GM18511 (cell line): ENCODE data around the gene CES5A.
"Not testable (repeated sequence)": the region's sequence is repeated elsewhere in the genome, so short reads cannot be mapped to it uniquely, and the experiment has no call there.

Experiments used
- ATAC-seq: cut with Tn5 transposase; IDR thresholded peaks from one replicate; pipeline ENCODE4 v1.9.1; 2021; ENCODE audit warnings: mild to moderate bottlenecking, moderate library complexity; ENCODE audit not compliant: unreplicated experiment

The CES5A gene

DNA sequence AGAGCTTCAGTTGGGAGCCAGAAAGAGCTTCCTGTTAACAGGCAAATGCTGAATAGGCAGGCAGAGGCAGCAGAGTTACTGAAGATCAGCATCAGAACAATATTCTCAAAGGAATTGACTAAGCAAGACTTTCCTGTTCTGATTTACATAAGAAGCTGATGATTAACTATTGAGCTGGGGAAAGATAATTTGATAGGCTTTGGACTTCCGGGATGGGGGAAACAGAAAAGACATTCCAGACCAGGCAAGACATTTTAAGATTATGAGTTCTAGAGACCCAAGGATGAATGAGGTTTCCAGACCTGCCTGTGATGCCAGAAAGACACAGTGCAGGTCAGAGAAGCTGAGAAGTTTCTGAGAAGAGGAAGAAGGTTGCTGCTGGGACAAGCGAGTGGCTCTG lies at the start of gene CES5A:
TSS of gene CES5A (minus strand) at position 101 of the 400 bp plus-strand sequence. CDS start 152 bp downstream, outside the sequence.
- no peak for ATAC-seq

GRCh38 chr16:55922662-55923061 lies 47.5 kb upstream of the CES5A start:
- no peak for ATAC-seq

DNA sequence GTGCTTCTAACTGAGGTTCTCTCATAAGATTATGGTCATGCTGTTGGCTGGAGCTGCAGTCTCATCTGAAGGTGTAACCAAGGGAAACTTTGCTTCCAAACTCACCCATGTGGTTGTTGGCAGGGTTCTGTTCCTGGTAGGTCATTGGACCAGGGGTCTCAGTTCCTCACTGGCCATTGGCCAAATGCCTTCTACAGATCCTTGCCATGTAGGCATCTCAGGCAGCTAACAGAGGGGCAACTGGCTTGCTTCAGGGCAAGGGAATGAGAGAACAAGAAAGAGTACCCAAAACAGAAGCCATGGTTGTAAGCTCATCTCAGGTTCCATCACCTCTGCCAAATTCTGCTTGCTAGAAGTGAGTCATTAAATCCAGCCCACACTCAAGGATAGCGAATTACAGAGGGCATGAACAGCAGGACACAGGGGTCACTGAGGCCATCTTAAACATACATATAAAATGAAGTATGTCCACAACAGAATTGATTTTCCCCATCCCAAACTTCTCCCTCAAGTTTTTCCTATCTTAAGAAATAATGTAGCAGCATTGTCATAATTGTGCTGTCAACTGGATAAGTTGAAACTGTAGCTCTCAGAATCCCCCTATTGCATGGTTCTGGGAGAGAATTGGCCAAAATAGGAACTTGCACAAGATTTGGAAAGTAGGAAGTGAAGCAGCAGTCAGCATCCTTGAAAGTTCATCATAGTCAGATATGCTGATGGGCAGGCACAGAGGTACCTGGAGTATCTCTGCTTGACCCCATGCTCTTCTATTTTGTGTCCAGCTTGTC lies 42.4 kb upstream of the CES5A start:
- ATAC-seq = no peak

DNA sequence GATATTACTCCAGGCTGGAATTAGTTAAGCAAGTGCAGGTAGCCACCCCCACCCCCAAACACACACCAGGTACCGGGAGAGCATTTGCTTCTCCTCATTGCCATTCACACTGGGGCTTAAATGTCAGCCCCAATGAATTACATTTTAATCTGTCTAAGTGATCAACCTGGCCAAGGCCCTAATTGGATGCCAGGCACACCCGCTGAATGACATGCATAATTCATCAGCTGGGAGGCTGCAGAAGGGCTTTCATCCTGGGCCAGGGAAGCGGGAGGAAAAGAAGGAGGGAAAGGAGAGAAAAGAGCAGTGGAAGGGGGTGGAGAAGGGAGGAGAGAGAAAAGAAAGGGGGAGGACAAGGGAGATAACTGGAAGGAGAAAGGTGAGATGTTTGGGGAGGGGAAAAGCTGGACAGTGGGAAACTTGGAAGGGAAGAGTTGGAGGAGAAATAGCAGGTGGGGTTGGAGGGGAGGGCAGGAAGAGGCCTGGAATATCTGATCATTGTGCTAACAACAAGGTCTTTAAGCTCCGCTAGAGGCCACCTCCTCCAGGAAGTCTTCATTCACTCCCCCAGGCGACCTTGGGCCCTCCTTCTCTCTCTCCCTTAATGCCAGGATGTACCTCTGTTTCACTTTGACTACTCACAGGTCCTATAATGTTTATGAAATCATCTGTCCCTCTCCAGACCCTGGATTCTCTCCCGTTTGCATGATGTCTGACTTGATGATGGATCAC lies 40.1 kb upstream of the CES5A start:
- no peak for ATAC-seq

DNA sequence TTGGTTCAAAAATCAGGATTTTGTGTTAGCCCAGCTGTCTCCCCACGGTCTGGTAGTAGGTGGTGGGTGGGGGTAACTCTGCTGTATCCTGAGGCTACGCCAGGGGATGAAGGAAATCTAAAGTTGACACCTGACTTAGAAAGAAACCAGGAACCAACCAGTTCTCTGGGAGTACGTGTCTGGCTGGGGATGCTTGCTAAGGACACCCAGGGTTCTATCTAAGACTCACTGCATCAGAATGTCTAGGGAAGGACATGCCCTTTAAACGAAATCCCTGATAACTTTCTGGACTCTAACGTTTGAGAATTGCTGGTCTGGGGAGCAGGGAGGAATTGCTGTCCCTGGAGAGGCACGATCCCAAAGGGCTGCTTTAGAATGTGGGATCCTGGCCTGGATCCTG lies 39.2 kb upstream of the CES5A start:
- no peak for ATAC-seq

- no peak for ATAC-seq
These were observed 38.5 kb upstream of the CES5A start for GRCh38 chr16:55913716-55914115.

- ATAC-seq = not testable (repeated sequence)
These were observed 37.9 kb upstream of the CES5A start for GRCh38 chr16:55913121-55913520.

- no peak for ATAC-seq
These were observed 36.8 kb upstream of the CES5A start for GRCh38 chr16:55912022-55912421.

GRCh38 chr16:55911616-55912015 lies 36.4 kb upstream of the CES5A start:
- ATAC-seq = no peak

DNA sequence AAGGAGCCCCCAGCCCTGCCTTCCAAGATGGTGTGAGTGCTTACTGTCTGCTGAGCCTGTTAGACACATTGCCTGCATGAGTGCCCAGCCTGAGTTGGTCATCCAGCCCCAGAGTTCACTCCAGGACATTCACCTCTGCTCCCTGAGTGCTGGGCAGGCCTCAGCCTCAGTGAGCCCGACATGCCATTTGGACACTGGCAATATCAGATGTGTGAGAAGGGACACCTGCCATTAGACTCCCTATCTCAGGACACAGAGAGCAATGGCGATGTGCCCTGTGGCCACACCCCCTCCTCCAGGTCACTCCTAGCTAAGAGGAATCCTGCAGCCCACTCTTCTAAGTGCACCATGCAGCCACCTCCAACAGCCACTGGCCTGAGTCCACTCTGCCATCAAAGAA lies 34.7 kb upstream of the CES5A start:
- no peak for ATAC-seq

DNA sequence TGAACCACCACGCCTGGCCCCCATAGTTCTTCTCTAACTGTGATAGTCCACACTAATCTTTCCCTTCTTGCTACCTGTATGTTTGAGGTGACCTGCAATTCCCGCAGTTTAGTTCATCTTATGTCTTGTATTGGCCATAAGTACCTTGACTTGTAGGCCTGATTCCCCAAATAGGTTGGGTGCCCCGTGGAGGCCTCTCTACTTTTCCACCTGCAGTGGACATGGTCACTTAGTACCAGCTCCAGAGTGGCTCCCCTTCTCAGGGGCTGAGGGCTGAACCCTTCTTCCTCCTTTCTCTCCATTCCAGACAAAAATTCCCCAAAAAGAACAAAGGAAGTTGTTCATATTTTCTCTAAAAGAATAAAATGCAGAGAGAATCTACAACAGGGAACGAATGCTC lies 33.5 kb upstream of the CES5A start:
- ATAC-seq = no peak

GRCh38 chr16:55907661-55908060 lies 32.5 kb upstream of the CES5A start:
- no peak for ATAC-seq

DNA sequence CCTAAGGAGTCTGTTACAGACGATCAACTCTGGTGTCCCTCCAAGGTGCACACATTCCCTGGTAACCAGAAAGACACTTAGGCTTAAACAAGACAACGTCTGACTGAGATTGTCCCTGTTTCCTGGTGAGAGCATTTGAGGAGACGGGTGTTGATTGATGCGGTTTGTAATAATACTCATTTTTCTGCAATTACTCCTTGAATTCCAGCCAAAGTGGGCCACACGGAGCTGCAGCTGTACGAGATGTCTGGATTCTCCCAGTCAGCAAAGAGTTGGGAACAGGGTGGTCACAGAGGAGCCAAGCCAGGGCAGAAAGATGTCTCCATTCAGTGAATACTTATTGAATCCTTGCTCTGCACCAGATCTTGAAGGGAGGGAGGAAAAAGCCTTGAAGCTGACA lies 30.9 kb upstream of the CES5A start:
- no peak for ATAC-seq

- no peak for ATAC-seq
These were observed 30.5 kb upstream of the CES5A start for GRCh38 chr16:55905651-55906050.

- ATAC-seq = no peak
These were observed 26.5 kb upstream of the CES5A start for GRCh38 chr16:55901566-55902217.

DNA sequence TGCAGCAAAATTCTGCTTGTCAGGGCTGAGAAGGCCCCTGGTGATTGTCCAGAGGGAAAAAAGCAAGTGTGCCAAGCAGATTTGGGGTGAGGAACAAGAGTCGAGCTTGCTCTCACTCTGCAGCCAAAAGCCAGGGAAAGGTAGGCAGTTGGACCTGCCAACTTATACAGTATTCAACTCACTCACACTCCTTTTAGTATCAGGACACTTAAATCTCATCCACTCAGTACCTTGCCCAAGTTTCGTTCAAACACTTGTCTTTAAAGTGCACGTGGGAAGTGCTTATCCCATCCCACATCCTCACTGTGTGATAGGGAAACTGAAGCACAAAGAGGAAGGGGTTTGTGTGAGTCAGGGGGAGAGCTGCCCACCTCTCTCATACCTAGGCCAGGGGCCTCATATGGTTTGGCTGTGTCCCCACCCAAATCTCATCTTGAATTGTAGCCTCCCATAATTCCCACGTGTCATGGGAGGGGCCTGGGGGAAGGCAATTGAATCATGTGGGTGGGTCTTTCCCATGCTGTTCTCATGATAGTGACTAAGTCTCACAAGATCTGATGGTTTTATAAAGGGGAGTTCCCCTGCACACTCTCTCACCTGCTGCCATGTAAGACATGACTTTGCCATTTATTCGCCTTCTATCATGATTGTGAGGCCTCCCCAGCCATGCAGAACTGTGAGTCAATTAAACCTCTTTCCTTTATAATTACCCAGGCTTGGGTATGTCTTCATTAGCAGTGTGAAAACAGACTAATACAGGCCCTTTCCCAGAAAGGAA lies 25.6 kb upstream of the CES5A start:
- ATAC-seq = no peak

- no peak for ATAC-seq
These were observed 24.7 kb upstream of the CES5A start for GRCh38 chr16:55899857-55900256.

DNA sequence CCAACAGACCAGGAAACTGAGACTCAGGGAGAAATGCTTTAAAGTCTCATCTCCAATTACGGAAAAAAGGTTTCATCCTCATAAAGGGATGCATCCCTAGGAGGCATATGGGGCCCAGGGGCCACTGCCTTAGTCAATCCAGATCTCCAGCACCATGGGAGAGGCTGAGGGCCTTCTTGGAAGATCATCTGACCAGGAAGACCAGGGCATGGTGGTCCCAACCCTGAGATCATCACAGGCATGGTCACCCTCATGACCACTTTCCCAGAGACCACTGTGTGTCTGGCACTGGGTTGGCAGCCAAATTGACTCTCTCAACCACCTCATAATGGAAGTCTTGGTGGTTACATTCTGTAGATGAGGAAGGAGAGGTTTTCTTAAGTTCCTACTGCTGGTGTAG lies 23.4 kb upstream of the CES5A start:
- no peak for ATAC-seq

- no peak for ATAC-seq
These were observed 17.6 kb upstream of the CES5A start for GRCh38 chr16:55892821-55893220.

- ATAC-seq = no peak
These were observed 14.3 kb upstream of the CES5A start for GRCh38 chr16:55889518-55889917.

DNA sequence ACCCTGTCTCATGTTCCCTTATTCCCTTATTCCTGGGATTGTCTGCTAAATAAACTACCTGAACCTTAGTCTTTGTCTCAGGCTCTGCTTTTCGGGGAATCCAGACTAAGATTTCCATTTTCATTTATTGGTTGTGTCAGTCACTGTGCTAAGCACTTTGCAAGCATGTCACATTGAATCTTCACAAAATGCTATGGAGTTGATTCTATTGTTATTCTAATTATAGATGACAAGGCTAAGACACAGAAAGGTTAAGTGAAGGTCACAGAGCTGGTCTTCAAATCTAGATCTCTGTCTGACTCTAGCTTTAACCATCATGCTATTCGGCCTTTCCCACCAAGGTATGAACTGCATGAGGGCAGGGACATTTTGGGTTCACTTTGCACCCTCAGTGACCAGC lies 13.4 kb upstream of the CES5A start:
- ATAC-seq = no peak
